ENCODE results near the gene PCCB. TPM values are rescaled to one million over a fixed set of nuclear protein-coding genes. Genes with fewer than 3 reads are reported as not detected.

PCCB gene
- total and polyA plus RNA-seq, 2 donors (not counting 1 experiment from before 2014, with no cell fraction given) = 12.1 to 15.5 TPM

DNA sequence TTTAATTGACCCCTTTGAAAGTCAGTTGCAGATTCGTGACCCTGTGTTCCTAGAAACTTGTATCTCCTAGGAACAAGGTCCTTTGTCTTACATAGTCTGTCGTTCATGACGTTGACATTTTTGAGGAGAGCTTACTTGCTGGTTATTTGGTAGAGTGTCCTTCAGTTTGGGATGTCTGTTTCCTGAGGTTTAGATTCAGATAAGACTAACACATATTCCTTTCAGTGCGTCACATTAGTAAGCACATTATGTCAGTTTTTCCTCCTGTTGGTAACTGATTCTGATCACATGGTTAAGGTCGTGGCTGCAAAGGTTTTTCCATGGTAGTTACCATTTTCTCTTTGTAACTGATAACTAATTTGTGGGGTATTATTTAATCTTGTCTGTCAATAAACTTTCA, 80.8 kb downstream of the PCCB start:
- CTCF ChIA-PET = no interaction called here
- Mint-ChIP-seq H3K27ac (no peak overlapping the region), H3K9me3 (ENCODE audit: insufficient read depth) (no peaks in the 10 kb centered on the region), H3K4me3 (no peak overlapping the region), H3K4me1 (no peaks in the 10 kb centered on the region), H3K27me3 (no peaks in the 10 kb centered on the region)
- H3K4me2 ChIP-seq (replicated peaks; ENCODE audit: low read depth, low read length, poor library complexity, severe bottlenecking) = no peak overlapping the region
- intact Hi-C loops (cut with micrococcal nuclease) = no loop called here
- no peak overlapping the region for H3K9ac ChIP-seq (ENCODE audit: low read length)
- POLR2A ChIA-PET = no interaction called here
- H3K4me3 ChIP-seq (ENCODE audit: control extremely low read depth in 1 of 5, extremely low read depth in 1 of 5, insufficient read depth in 1 of 5, low read depth in 2 of 5, low read length in 4 of 5) = no peak overlapping the region
- 100% methylated on average over 1 of the region's 5 CpGs for WGBS (ENCODE audit: insufficient coverage)
- H3K36me3 ChIP-seq (replicated peaks in 1 of 2; ENCODE audit: control extremely low read depth in 1 of 2, control insufficient read depth in 1 of 2, extremely low read depth in 1 of 2, insufficient read depth in 2 of 2, low read length in 1 of 2) = peaks cover 6 to 36% of the 10 kb centered on the region in 2 experiments
- no peaks in the 10 kb centered on the region for H3K4me1 ChIP-seq (ENCODE audit: control insufficient read depth in 2 of 2, insufficient read depth in 2 of 2, low read length in 2 of 2)
- H3K79me2 ChIP-seq (ENCODE audit: control insufficient read depth, insufficient read depth, low read length) = no peaks in the 10 kb centered on the region
- no peak overlapping the region for H3K27ac ChIP-seq (ENCODE audit: low read length in 2 of 2)
- no peaks in the 10 kb centered on the region for H3K9me3 ChIP-seq (ENCODE audit: control extremely low read depth in 1 of 3, control insufficient read depth in 2 of 3, insufficient read depth in 1 of 3, low read length in 2 of 3)
- no peak overlapping the region for H2AFZ ChIP-seq (ENCODE audit: insufficient read depth, low read depth, low read length, poor library complexity, severe bottlenecking)
- ATAC-seq (ENCODE audit: low read depth) = no peak
- H4K20me1 ChIP-seq (ENCODE audit: control insufficient read depth, insufficient read depth, low read length, poor library complexity, severe bottlenecking) = no peaks in the 10 kb centered on the region
- TF ChIP-seq, protein P1, sequence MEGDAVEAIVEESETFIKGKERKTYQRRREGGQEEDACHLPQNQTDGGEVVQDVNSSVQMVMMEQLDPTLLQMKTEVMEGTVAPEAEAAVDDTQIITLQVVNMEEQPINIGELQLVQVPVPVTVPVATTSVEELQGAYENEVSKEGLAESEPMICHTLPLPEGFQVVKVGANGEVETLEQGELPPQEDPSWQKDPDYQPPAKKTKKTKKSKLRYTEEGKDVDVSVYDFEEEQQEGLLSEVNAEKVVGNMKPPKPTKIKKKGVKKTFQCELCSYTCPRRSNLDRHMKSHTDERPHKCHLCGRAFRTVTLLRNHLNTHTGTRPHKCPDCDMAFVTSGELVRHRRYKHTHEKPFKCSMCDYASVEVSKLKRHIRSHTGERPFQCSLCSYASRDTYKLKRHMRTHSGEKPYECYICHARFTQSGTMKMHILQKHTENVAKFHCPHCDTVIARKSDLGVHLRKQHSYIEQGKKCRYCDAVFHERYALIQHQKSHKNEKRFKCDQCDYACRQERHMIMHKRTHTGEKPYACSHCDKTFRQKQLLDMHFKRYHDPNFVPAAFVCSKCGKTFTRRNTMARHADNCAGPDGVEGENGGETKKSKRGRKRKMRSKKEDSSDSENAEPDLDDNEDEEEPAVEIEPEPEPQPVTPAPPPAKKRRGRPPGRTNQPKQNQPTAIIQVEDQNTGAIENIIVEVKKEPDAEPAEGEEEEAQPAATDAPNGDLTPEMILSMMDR (IDR thresholded peaks at IDR 0.05) = no peak
- no peak for TF ChIP-seq EZH2 (IDR thresholded peaks at IDR 0.05; ENCODE audit: borderline replicate concordance, insufficient read depth, low read depth, low read length, poor library complexity, severe bottlenecking)
- no peak for DNase-seq
- H3K27me3 ChIP-seq (replicated peaks in 1 of 4; ENCODE audit: control extremely low read depth in 1 of 4, control insufficient read depth in 3 of 4, insufficient read depth in 4 of 4, low read length in 3 of 4) = no peaks in the 10 kb centered on the region

DNA sequence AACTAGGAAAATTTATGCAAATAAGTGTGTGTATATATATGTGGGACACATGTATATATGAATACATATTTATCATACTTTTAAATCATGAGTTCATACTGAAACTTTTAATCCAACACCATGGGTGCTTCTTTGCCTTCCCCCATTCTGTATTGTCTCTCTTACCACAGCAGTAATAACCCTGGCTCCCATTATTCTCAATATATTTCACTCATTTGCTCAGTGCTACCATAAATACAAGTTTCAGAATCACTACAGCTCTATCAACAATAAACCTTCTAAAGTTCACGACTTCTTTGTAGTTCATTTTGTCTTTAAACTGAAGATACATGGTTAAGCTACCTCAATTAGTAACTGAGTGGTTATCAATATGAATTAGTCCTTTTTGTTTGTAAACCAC, 82.2 kb downstream of the PCCB start:
- intact Hi-C loops (cut with micrococcal nuclease) = no loop called here
- no peak overlapping the region for H3K27ac Mint-ChIP-seq
- no peaks in the 10 kb centered on the region for H3K4me1 Mint-ChIP-seq
- H3K27me3 Mint-ChIP-seq = no peaks in the 10 kb centered on the region
- ATAC-seq (ENCODE audit: low read depth) = no peak
- no peak for TF ChIP-seq EZH2 (IDR thresholded peaks at IDR 0.05; ENCODE audit: borderline replicate concordance, insufficient read depth, low read depth, low read length, poor library complexity, severe bottlenecking)
- TF ChIP-seq, protein P1 (IDR thresholded peaks at IDR 0.05) = no peak
- Histone ChIP-seq H3K9me3 (ENCODE audit: control extremely low read depth in 1 of 3, control insufficient read depth in 2 of 3, insufficient read depth in 1 of 3, low read length in 2 of 3) (no peaks in the 10 kb centered on the region), H3K27me3 (replicated peaks in 1 of 4; ENCODE audit: control extremely low read depth in 1 of 4, control insufficient read depth in 3 of 4, insufficient read depth in 4 of 4, low read length in 3 of 4) (no peaks in the 10 kb centered on the region), H3K4me3 (ENCODE audit: control extremely low read depth in 1 of 5, extremely low read depth in 1 of 5, insufficient read depth in 1 of 5, low read depth in 2 of 5, low read length in 4 of 5) (no peak overlapping the region), H3K4me2 (replicated peaks; ENCODE audit: low read depth, low read length, poor library complexity, severe bottlenecking) (no peak overlapping the region), H3K27ac (ENCODE audit: low read length in 2 of 2) (no peak overlapping the region), H4K20me1 (ENCODE audit: control insufficient read depth, insufficient read depth, low read length, poor library complexity, severe bottlenecking) (no peaks in the 10 kb centered on the region), H3K9ac (ENCODE audit: low read length) (no peak overlapping the region), H2AFZ (ENCODE audit: insufficient read depth, low read depth, low read length, poor library complexity, severe bottlenecking) (no peak overlapping the region), H3K4me1 (ENCODE audit: control insufficient read depth in 2 of 2, insufficient read depth in 2 of 2, low read length in 2 of 2) (no peaks in the 10 kb centered on the region), H3K79me2 (ENCODE audit: control insufficient read depth, insufficient read depth, low read length) (no peaks in the 10 kb centered on the region), H3K36me3 (replicated peaks in 1 of 2; ENCODE audit: control extremely low read depth in 1 of 2, control insufficient read depth in 1 of 2, extremely low read depth in 1 of 2, insufficient read depth in 2 of 2, low read length in 1 of 2) (peaks cover 2 to 32% of the 10 kb centered on the region in 2 experiments)
- DNase-seq = no peak
- WGBS (ENCODE audit: insufficient coverage) = no CpG with 5 or more reads among the region's 1 CpG
- H3K4me3 Mint-ChIP-seq = no peak overlapping the region
- ChIA-PET POLR2A (no interaction called here), CTCF (interaction anchor here (1.0 kb wide), 1 partner anchor 257 kb away, joined by 3 read pairs; no protein-coding TSS in a partner anchor)
- no peaks in the 10 kb centered on the region for H3K9me3 Mint-ChIP-seq (ENCODE audit: insufficient read depth)

Measured in B cell (primary cell).